ENCODE measurements around the gene IFT52. TPM values are rescaled to one million over a fixed set of nuclear protein-coding genes. Genes with fewer than 3 reads are reported as not detected.
"Not testable (repeated sequence)": the region's sequence is repeated elsewhere in the genome, so short reads cannot be mapped to it uniquely, and the experiment has no call there.

Gene IFT52
- total and polyA plus RNA-seq, 2 donors, result 28.9 to 56.6 TPM

DNA sequence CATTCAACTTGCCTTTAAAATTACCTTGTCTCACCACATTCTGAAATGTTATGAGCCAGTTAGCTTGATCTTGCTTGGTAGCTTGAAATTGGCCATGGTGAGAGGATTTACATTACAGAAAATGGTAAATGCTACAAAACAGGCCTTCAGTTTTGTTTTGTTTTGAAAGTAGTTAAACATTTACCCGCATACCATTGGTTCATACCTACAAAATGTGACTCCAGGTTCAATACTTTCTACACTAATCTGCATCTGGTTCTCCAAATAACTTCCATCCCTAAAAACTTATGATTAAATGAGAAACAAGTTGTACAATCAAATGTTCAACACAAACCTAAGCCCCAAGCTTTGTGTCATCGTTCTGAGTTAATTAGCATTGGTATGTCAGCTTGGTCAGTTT, 45.7 kb downstream of the IFT52 start:
- 89% methylated on average over 2 of the region's 2 CpGs for WGBS
- no peak for DNase-seq (ENCODE audit: extremely low spot score)
- Histone ChIP-seq H3K4me3 (ENCODE audit: low read depth, low read length) (no peak overlapping the region), H3K36me3 (ENCODE audit: insufficient read depth) (peaks cover 5% of the 10 kb centered on the region), H3K27ac (ENCODE audit: low read depth) (no peak overlapping the region), H3K4me1 (ENCODE audit: insufficient read depth) (no peaks in the 10 kb centered on the region)

- DNase-seq (ENCODE audit: extremely low spot score), result no peak
- Histone ChIP-seq H3K4me3 (ENCODE audit: low read depth, low read length) (no peak overlapping the region), H3K36me3 (ENCODE audit: insufficient read depth) (peaks cover 6% of the 10 kb centered on the region), H3K4me1 (ENCODE audit: insufficient read depth) (no peaks in the 10 kb centered on the region), H3K27ac (ENCODE audit: low read depth) (no peak overlapping the region)
- WGBS, result 96% methylated on average over 4 of the region's 4 CpGs
These were observed 51.8 kb downstream of the IFT52 start for GRCh38 chr20:43642548-43642947.

DNA sequence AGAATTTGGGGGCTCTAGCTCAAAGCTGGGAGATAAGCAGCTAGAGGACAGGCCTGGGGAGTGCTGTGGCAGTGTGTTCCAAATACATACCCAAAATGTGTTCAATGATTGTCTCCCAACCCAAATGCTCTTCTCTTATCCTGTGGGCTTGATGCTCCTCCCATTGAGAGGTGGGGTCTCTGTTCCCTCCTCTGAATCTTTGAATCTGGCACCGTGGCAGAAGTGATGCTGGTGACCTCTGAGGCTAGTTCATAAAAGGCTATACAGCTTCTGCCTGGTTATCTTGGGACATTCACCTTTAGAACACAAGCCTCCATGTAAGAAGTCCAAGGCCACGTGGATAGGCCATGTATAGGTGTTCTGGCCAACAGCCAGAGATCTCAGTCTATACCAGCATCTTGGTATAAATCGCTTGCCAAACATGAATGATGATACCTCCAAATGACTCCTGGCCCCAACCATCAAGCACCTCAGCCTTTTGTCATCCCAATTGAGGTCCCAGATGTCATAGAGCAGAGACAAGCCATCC, 60.3 kb downstream of the IFT52 start:
- H3K4me1 ChIP-seq (ENCODE audit: insufficient read depth), result no peaks in the 10 kb centered on the region
- no peaks in the 10 kb centered on the region for H3K36me3 ChIP-seq (ENCODE audit: insufficient read depth)
- H3K4me3 ChIP-seq (ENCODE audit: low read depth, low read length), result no peak overlapping the region
- H3K27ac ChIP-seq (ENCODE audit: low read depth), result no peak overlapping the region
- 70% methylated on average over 3 of the region's 3 CpGs for WGBS
- no peak for DNase-seq (ENCODE audit: extremely low spot score)

GRCh38 chr20:43651650-43652184, 61.0 kb downstream of the IFT52 start:
- 92% methylated on average over 10 of the region's 10 CpGs for WGBS
- H3K36me3 ChIP-seq (ENCODE audit: insufficient read depth); H3K4me3 ChIP-seq (ENCODE audit: low read depth, low read length); H3K4me1 ChIP-seq (ENCODE audit: insufficient read depth); DNase-seq (ENCODE audit: extremely low spot score); H3K27ac ChIP-seq (ENCODE audit: low read depth): not testable (repeated sequence)

GRCh38 chr20:43653966-43654365, 63.2 kb downstream of the IFT52 start:
- no peak for DNase-seq (ENCODE audit: extremely low spot score)
- Histone ChIP-seq H3K27ac (ENCODE audit: low read depth) (no peak overlapping the region), H3K36me3 (ENCODE audit: insufficient read depth) (no peaks in the 10 kb centered on the region), H3K4me3 (ENCODE audit: low read depth, low read length) (no peak overlapping the region), H3K4me1 (ENCODE audit: insufficient read depth) (no peaks in the 10 kb centered on the region)
- WGBS, result 94% methylated on average over 3 of the region's 3 CpGs

DNA sequence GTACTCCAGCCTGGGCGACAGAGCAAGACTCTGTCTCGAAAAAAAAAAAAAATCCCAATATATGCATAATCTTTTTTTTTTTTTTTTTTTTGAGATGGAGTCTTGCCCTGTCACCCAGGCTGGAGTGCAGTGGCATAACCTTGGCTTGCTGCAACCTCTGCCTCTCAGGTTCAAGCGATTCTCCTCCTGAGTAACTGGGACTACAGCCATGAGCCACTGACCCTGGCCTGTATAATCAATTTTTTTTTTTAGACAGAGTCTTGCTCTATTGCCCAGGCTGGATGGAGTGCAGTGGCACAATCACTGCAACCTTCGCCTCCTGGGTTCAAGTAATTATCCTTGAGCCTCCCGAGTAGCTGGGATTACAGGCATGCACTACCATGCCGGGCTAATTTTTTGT, 64.4 kb downstream of the IFT52 start:
- not testable (repeated sequence) for H3K27ac ChIP-seq (ENCODE audit: low read depth); H3K36me3 ChIP-seq (ENCODE audit: insufficient read depth); H3K4me3 ChIP-seq (ENCODE audit: low read depth, low read length); DNase-seq (ENCODE audit: extremely low spot score); H3K4me1 ChIP-seq (ENCODE audit: insufficient read depth)
- WGBS, result 89% methylated on average over 6 of the region's 6 CpGs

DNA sequence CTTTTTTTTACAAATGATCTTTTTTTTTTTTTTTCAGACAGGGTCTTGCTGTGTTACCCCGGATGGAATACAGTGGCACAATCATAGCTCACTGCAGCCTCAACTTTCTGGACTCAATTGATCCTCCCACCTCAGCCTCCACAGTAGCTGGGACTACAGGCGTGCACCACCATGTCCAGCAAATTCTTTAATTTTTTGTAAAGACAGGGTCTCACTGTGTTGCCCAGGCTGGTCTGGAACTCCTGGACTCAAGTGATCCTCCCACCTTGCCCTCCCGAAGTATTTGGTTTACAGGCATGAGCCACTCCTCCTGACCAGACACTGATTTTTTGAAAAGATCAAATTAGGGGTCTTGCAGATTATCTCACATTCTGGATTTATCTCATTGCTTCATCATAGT, 65.2 kb downstream of the IFT52 start:
- WGBS, result 75% methylated on average over 3 of the region's 3 CpGs
- no peaks in the 10 kb centered on the region for H3K4me1 ChIP-seq (ENCODE audit: insufficient read depth)
- DNase-seq (ENCODE audit: extremely low spot score), result no peak
- no peaks in the 10 kb centered on the region for H3K36me3 ChIP-seq (ENCODE audit: insufficient read depth)
- H3K4me3 ChIP-seq (ENCODE audit: low read depth, low read length), result no peak overlapping the region
- H3K27ac ChIP-seq (ENCODE audit: low read depth), result no peak overlapping the region

DNA sequence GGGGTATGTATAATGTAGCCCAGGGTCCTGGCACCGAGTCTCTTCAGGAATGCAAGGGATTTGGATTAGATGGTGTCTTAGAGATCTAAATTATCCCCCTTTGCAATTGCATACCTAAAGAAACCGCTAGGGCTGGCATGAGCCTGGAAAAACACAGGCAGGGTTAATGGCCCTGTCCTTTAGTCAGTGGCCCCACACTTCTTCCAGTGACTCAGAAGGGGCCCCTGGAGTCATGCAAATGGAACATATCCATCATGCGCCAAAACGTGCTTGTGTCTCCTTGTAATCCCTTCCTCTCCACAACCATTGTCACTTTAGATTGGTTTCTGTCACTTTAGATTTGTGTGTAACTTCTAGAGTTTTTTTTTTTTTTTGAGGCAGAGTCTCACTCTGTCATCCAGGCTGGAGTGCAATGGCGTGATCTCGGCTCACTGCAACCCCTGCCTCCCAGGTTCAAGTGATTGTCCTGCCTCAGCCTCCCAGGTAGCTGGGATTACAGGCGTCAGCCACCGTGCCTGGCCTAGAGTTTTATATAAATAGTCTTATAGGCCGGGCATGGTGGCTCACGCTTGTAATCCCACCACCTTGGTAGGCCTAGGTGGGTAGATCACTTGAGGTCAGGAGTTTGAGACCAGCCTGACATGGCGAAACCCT, 67.5 kb downstream of the IFT52 start:
- no peak overlapping the region for H3K27ac ChIP-seq (ENCODE audit: low read depth)
- H3K4me3 ChIP-seq (ENCODE audit: low read depth, low read length), result peak overlapping the region; percentile 48
- 74% methylated on average over 11 of the region's 11 CpGs for WGBS

DNA sequence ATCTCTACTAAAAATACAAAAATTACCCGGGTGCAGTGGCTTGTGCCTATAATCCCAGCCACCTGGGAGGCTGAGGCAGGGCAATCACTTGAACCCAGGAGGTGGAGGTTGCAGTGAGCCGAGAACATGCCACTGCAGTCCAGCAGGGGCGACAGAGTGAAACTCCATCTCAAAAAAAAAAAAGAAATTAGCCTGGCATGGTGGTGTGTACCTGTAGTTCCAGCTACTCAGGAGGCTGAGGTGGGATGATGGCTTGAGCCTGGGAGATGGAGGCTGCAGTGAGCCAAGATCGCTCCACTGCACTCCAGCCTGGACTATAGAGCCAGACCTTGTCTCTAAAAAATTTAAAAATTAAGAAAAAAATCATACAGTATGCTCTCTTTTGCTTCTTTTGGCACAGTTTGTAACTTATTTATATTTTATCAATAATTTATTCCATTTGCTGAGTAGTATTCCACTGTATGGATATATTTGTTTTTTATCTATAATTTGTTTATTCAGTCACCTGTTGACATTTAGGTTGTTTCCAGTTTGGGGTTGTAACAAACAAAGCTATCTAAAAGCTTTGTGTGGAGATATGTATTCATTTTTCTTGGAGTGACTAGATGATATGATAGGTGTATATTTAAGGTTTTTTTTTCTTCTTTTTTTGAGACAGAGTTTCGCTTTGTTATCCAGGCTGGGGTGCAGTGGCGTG, 68.1 kb downstream of the IFT52 start:
- DNase-seq (ENCODE audit: extremely low spot score), result no peak
- no peaks in the 10 kb centered on the region for H3K36me3 ChIP-seq (ENCODE audit: insufficient read depth)
- H3K4me3 ChIP-seq (ENCODE audit: low read depth, low read length), result no peak overlapping the region
- H3K4me1 ChIP-seq (ENCODE audit: insufficient read depth), result no peaks in the 10 kb centered on the region
- H3K27ac ChIP-seq (ENCODE audit: low read depth), result no peak overlapping the region
- WGBS, result 84% methylated on average over 6 of the region's 6 CpGs

More for the DNA sequence above, 67.5 kb downstream of the IFT52 start:
- DNase-seq (ENCODE audit: extremely low spot score), result no peak
- H3K36me3 ChIP-seq (ENCODE audit: insufficient read depth), result no peaks in the 10 kb centered on the region
- H3K4me1 ChIP-seq (ENCODE audit: insufficient read depth), result no peaks in the 10 kb centered on the region

- Histone ChIP-seq H3K4me1 (ENCODE audit: insufficient read depth) (no peaks in the 10 kb centered on the region), H3K4me3 (ENCODE audit: low read depth, low read length) (no peak overlapping the region), H3K27ac (ENCODE audit: low read depth) (no peak overlapping the region), H3K36me3 (ENCODE audit: insufficient read depth) (no peaks in the 10 kb centered on the region)
- no peak for DNase-seq (ENCODE audit: extremely low spot score)
- WGBS, result 64% methylated on average over 2 of the region's 2 CpGs
These were observed 72.4 kb downstream of the IFT52 start for GRCh38 chr20:43662943-43663655.

GRCh38 chr20:43665466-43666176, 74.9 kb downstream of the IFT52 start:
- DNase-seq (ENCODE audit: extremely low spot score), result no peak
- no peak overlapping the region for H3K4me3 ChIP-seq (ENCODE audit: low read depth, low read length)
- no peaks in the 10 kb centered on the region for H3K4me1 ChIP-seq (ENCODE audit: insufficient read depth)
- no peaks in the 10 kb centered on the region for H3K36me3 ChIP-seq (ENCODE audit: insufficient read depth)
- WGBS, result 66% methylated on average over 6 of the region's 6 CpGs
- H3K27ac ChIP-seq (ENCODE audit: low read depth), result no peak overlapping the region

DNA sequence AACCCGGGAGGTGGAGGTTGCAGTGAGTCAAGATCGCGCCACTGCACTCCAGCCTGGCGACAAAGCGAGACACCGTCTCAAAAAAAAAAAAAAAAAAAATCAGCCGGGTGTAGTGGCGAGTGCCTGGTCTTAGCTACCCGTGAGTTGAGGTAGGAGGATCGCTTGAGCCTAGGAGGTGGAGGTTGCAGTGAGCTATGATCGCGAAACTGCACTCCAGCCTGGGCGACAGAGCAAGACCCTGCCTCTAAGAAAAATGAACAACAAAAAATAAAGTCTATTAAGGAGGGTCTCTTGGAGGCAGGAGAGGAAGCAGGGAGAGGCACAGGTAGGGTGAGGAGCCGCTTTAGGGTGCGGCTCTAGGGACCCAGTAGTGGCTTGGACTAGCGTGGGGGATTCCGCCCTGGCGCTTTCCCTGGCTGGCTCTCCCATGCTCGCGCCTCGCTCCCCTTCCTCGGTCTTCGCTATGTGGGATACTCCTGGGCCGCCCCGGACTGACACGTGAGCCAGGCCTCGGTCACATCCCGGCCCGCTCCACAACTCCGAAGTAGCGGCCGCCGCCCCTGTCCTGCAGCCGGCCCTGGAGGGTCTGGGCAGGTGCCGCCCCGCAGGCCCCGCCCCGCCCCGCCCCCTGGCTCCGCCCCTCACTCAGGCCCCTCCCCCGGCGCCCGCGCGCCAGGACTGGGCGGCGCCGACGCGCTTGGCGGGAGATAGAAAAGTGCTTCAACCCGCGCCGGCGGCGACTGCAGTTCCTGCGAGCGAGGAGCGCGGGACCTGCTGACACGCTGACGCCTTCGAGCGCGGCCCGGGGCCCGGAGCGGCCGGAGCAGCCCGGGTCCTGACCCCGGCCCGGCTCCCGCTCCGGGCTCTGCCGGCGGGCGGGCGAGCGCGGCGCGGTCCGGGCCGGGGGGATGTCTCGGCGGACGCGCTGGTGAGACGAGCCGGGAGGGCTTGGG, 75.9 kb downstream of the IFT52 start, which contains the start of gene MYBL2:
Gene MYBL2 (plus strand): TSS at position 739 of the 953 bp plus-strand sequence. CDS start 170 bp downstream, at position 909.
- Histone ChIP-seq H3K4me1 (ENCODE audit: insufficient read depth) (no peaks in the 10 kb centered on the region), H3K36me3 (ENCODE audit: insufficient read depth) (no peaks in the 10 kb centered on the region), H3K27ac (ENCODE audit: low read depth) (no peak within 1 kb of the TSS), H3K4me3 (ENCODE audit: low read depth, low read length) (peak within 1 kb of the TSS; percentile 11)
- no peak for DNase-seq (ENCODE audit: extremely low spot score)
- WGBS, result 10% methylated on average over 90 of the region's 90 CpGs
